Fibroblast of gingiva (primary cell): ENCODE data around the gene IRAG1.

Experiments
- DNase-seq: peaks from one replicate; pipeline ENCODE4 v3.0.0-alpha.2; 2011; ENCODE audit warnings: low read depth

The IRAG1 gene

GRCh38 chr11:10666556-10667520, 26.7 kb downstream of the IRAG1 start:
- peak; percentile 36 for DNase-seq

GRCh38 chr11:10664496-10664895, 29.1 kb downstream of the IRAG1 start:
- no peak for DNase-seq

GRCh38 chr11:10663990-10664389, 29.6 kb downstream of the IRAG1 start:
- DNase-seq = no peak

GRCh38 chr11:10663365-10663764, 30.2 kb downstream of the IRAG1 start:
- DNase-seq = no peak

GRCh38 chr11:10660323-10660722, 33.2 kb downstream of the IRAG1 start:
- no peak for DNase-seq

GRCh38 chr11:10659339-10660216, 34.0 kb downstream of the IRAG1 start:
- peak; percentile 81 for DNase-seq

GRCh38 chr11:10658621-10659338, 34.8 kb downstream of the IRAG1 start:
- no peak for DNase-seq

- DNase-seq = peak; percentile 44
Measured at GRCh38 chr11:10657308-10658271, 36.0 kb downstream of the IRAG1 start.

GRCh38 chr11:10655943-10656576, 37.5 kb downstream of the IRAG1 start:
- DNase-seq = no peak

- DNase-seq = no peak
Measured at GRCh38 chr11:10655227-10655626, 38.3 kb downstream of the IRAG1 start.

- no peak for DNase-seq
Measured at GRCh38 chr11:10654811-10655150, 38.8 kb downstream of the IRAG1 start.

GRCh38 chr11:10653946-10654810, 39.4 kb downstream of the IRAG1 start:
- DNase-seq = peak; percentile 62

GRCh38 chr11:10653261-10653660, 40.3 kb downstream of the IRAG1 start:
- peak; percentile 20 for DNase-seq

GRCh38 chr11:10651656-10652361, 41.7 kb downstream of the IRAG1 start:
- DNase-seq = no peak

- no peak for DNase-seq
Measured at GRCh38 chr11:10650630-10651029, 42.9 kb downstream of the IRAG1 start.

- DNase-seq = no peak
Measured at GRCh38 chr11:10650166-10650565, 43.4 kb downstream of the IRAG1 start.

GRCh38 chr11:10648871-10649270, 44.7 kb downstream of the IRAG1 start:
- DNase-seq = no peak

- DNase-seq = no peak
Measured at GRCh38 chr11:10646681-10647355, 46.7 kb downstream of the IRAG1 start.
